ENCODE results near the gene IL1RAP.

The IL1RAP gene

GRCh38 chr3:190624282-190624681, 110.4 kb downstream of the IL1RAP start:
- no peaks in the 10 kb centered on the region for H3K9me2 ChIP-seq (replicated peaks; ENCODE audit: low read depth, low read length)
- TF ChIP-seq CTCF (conservative IDR thresholded peaks at IDR 0.05; ENCODE audit: low read length), result no peak
- TF ChIP-seq EZH2phosphoT487 (IDR thresholded peaks at IDR 0.05; ENCODE audit: borderline replicate concordance), result no peak
- H3K4me3 ChIP-seq (ENCODE audit: low read length, poor library complexity, severe bottlenecking), result no peak overlapping the region
- H3K4me2 ChIP-seq (ENCODE audit: low read depth, low read length, poor library complexity, severe bottlenecking), result no peak overlapping the region
- H3K9ac ChIP-seq (ENCODE audit: low read depth, low read length, poor library complexity, severe bottlenecking), result no peak overlapping the region
- no peaks in the 10 kb centered on the region for H3K79me2 ChIP-seq (ENCODE audit: insufficient read depth, low read length)
- no peaks in the 10 kb centered on the region for H3K9me3 ChIP-seq (ENCODE audit: insufficient read depth, low read depth, low read length)
- no peaks in the 10 kb centered on the region for H3F3A ChIP-seq (ENCODE audit: low read depth)
- no peaks in the 10 kb centered on the region for H4K20me1 ChIP-seq (ENCODE audit: insufficient read depth, low read length, poor library complexity, severe bottlenecking)
- H3K4me1 ChIP-seq (ENCODE audit: insufficient read depth, low read length, poor library complexity, severe bottlenecking), result no peaks in the 10 kb centered on the region
- H3K27me3 ChIP-seq (ENCODE audit: insufficient read depth, low read length, poor library complexity, severe bottlenecking), result no peaks in the 10 kb centered on the region
- H2AFZ ChIP-seq (ENCODE audit: low read length), result no peak overlapping the region
- no peaks in the 10 kb centered on the region for H3K36me3 ChIP-seq (ENCODE audit: insufficient read depth, low read length)

GRCh38 chr3:190626951-190627620, 113.2 kb downstream of the IL1RAP start:
- H3F3A ChIP-seq (ENCODE audit: low read depth), result no peaks in the 10 kb centered on the region
- no peaks in the 10 kb centered on the region for H3K9me3 ChIP-seq (ENCODE audit: insufficient read depth, low read depth, low read length)
- H3K79me2 ChIP-seq (ENCODE audit: insufficient read depth, low read length), result no peaks in the 10 kb centered on the region
- no peak overlapping the region for H3K4me3 ChIP-seq (ENCODE audit: low read length, poor library complexity, severe bottlenecking)
- H3K9me2 ChIP-seq (replicated peaks; ENCODE audit: low read depth, low read length), result no peaks in the 10 kb centered on the region
- H3K4me2 ChIP-seq (ENCODE audit: low read depth, low read length, poor library complexity, severe bottlenecking), result no peak overlapping the region
- no peak for TF ChIP-seq EZH2phosphoT487 (IDR thresholded peaks at IDR 0.05; ENCODE audit: borderline replicate concordance)
- no peak for TF ChIP-seq CTCF (conservative IDR thresholded peaks at IDR 0.05; ENCODE audit: low read length)
- no peaks in the 10 kb centered on the region for H3K27me3 ChIP-seq (ENCODE audit: insufficient read depth, low read length, poor library complexity, severe bottlenecking)
- H3K4me1 ChIP-seq (ENCODE audit: insufficient read depth, low read length, poor library complexity, severe bottlenecking), result no peaks in the 10 kb centered on the region
- H4K20me1 ChIP-seq (ENCODE audit: insufficient read depth, low read length, poor library complexity, severe bottlenecking), result no peaks in the 10 kb centered on the region
- no peak overlapping the region for H3K9ac ChIP-seq (ENCODE audit: low read depth, low read length, poor library complexity, severe bottlenecking)
- no peaks in the 10 kb centered on the region for H3K36me3 ChIP-seq (ENCODE audit: insufficient read depth, low read length)
- H2AFZ ChIP-seq (ENCODE audit: low read length), result no peak overlapping the region

GRCh38 chr3:190629088-190629487, 115.2 kb downstream of the IL1RAP start:
- H2AFZ ChIP-seq (ENCODE audit: low read length), result no peak overlapping the region

More at GRCh38 chr3:190629088-190629487, 115.2 kb downstream of the IL1RAP start:
- H3K36me3 ChIP-seq (ENCODE audit: insufficient read depth, low read length), result no peaks in the 10 kb centered on the region
- H3K27me3 ChIP-seq (ENCODE audit: insufficient read depth, low read length, poor library complexity, severe bottlenecking), result no peaks in the 10 kb centered on the region
- no peaks in the 10 kb centered on the region for H3F3A ChIP-seq (ENCODE audit: low read depth)
- H4K20me1 ChIP-seq (ENCODE audit: insufficient read depth, low read length, poor library complexity, severe bottlenecking), result no peaks in the 10 kb centered on the region
- no peak for TF ChIP-seq EZH2phosphoT487 (IDR thresholded peaks at IDR 0.05; ENCODE audit: borderline replicate concordance)
- TF ChIP-seq CTCF (conservative IDR thresholded peaks at IDR 0.05; ENCODE audit: low read length), result no peak
- no peak overlapping the region for H3K9ac ChIP-seq (ENCODE audit: low read depth, low read length, poor library complexity, severe bottlenecking)
- no peak overlapping the region for H3K4me2 ChIP-seq (ENCODE audit: low read depth, low read length, poor library complexity, severe bottlenecking)
- no peaks in the 10 kb centered on the region for H3K4me1 ChIP-seq (ENCODE audit: insufficient read depth, low read length, poor library complexity, severe bottlenecking)
- H3K9me3 ChIP-seq (ENCODE audit: insufficient read depth, low read depth, low read length), result no peaks in the 10 kb centered on the region
- H3K9me2 ChIP-seq (replicated peaks; ENCODE audit: low read depth, low read length), result no peaks in the 10 kb centered on the region
- no peaks in the 10 kb centered on the region for H3K79me2 ChIP-seq (ENCODE audit: insufficient read depth, low read length)
- no peak overlapping the region for H3K4me3 ChIP-seq (ENCODE audit: low read length, poor library complexity, severe bottlenecking)
